HepG2 (cell line): ENCODE results near the gene CIAPIN1. TPM values are rescaled to one million over a fixed set of nuclear protein-coding genes. Genes with fewer than 3 reads are reported as not detected.

ENCODE experiments used
- ATAC-seq: fragments of 200-7000 bp; cut with Tn5 transposase; 3 replicates; pipeline ENCODE4 v1.9.1; 2020; ENCODE audit warnings: mild to moderate bottlenecking, moderate library complexity
- BruUV-seq: library from RNA; stranded (reverse); fragments of 400-500 nt; replicated peaks from 2 replicates; lab custom pipeline; 2021; lab: Mats Ljungman, UMichigan
- CTCF ChIA-PET: fragments of 300-600 bp; formaldehyde crosslinking; extraction: SDS; loops from one replicate; lab custom pipeline; 2021; ENCODE audit warnings: low total read pairs, inconsistent platforms, low intra/inter-chr PET ratio; lab: Yijun Ruan, JAX
- POLR2A ChIA-PET: fragments of 350-600 bp; sonication (Branson Sonifier 250); formaldehyde crosslinking; loops from one replicate; lab custom pipeline; 2020; ENCODE audit warnings: antibody characterized with exemption, inconsistent platforms; lab: Yijun Ruan, JAX
- DNase-seq: peaks from one replicate; pipeline ENCODE4 v3.0.0-alpha.2; 2015; ENCODE audit warnings: low spot score
- FAIRE-seq: peaks from 3 replicates; lab custom pipeline; 2011; peaks lifted over from hg19 to GRCh38; lab: Jason Lieb, UNC
- H2AFZ ChIP-seq: one replicate; pipeline ENCODE4 v1.6.1; 2011; ENCODE audit warnings: low read length, inconsistent platforms
- H3K27ac ChIP-seq: fragments of 300-600 bp; 3 replicates; pipeline ENCODE4 v1.8.0; 2011; ENCODE audit warnings: mixed run types, mild to moderate bottlenecking, mixed read lengths, low read length, inconsistent platforms; ENCODE audit not compliant: insufficient read depth; ENCODE audit errors: extremely low read length
- H3K27me3 ChIP-seq, 2 experiments: fragments of 200-600 bp in 1 of 2; 2 replicates in 1 of 2; 3 replicates in 1 of 2; pipeline versions ENCODE4 v1.6.0 to v1.8.0; 2011; ENCODE audit warnings: low read length in 2 of 2, mild to moderate bottlenecking in 2 of 2, moderate library complexity in 2 of 2, inconsistent platforms in 1 of 2; ENCODE audit not compliant: insufficient read depth in 2 of 2, control insufficient read depth in 1 of 2
- H3K36me3 ChIP-seq, 2 experiments: fragments of 200-600 bp in 1 of 2; replicated peaks in 1 of 2; 2 replicates in 1 of 2; 3 replicates in 1 of 2; pipeline versions ENCODE4 v1.5.1 to v1.8.0; 2011; ENCODE audit warnings: low read length in 2 of 2, inconsistent platforms in 1 of 2; ENCODE audit not compliant: insufficient read depth in 2 of 2, control insufficient read depth in 1 of 2
- H3K4me1 ChIP-seq: 2 replicates; pipeline ENCODE4 v1.5.1; 2012; ENCODE audit warnings: low read length, inconsistent platforms; ENCODE audit not compliant: insufficient read depth
- H3K4me2 ChIP-seq: 2 replicates; pipeline ENCODE4 v1.6.0; 2011; ENCODE audit warnings: low read depth, low read length, inconsistent platforms
- H3K4me3 ChIP-seq, 3 experiments: fragments of 200-600 bp in 1 of 3; sonication (generic), shearing (Covaris generic) in 1 of 3; replicated peaks in 1 of 3; 2 replicates each; pipeline ENCODE4 v1.5.1; 2011 to 2016; ENCODE audit warnings: low read length in 3 of 3, inconsistent platforms in 2 of 3, low read depth in 2 of 3, mild to moderate bottlenecking in 2 of 3, control low read depth in 1 of 3, mixed read lengths in 1 of 3; ENCODE audit not compliant: insufficient read depth in 1 of 3
- H3K79me2 ChIP-seq: one replicate; pipeline ENCODE4 v1.6.1; 2011; ENCODE audit warnings: low read length, inconsistent platforms; ENCODE audit not compliant: insufficient read depth
- H3K9ac ChIP-seq: 2 replicates; pipeline ENCODE4 v1.6.0; 2011; ENCODE audit warnings: mild to moderate bottlenecking, low read depth, low read length, inconsistent platforms; ENCODE audit not compliant: insufficient read depth
- H3K9me3 ChIP-seq: 2 replicates; pipeline ENCODE4 v1.5.1; 2012; ENCODE audit warnings: mild to moderate bottlenecking, low read length
- H4K20me1 ChIP-seq: 2 replicates; pipeline ENCODE4 v1.6.0; 2011; ENCODE audit warnings: inconsistent platforms, mild to moderate bottlenecking, low read length, moderate library complexity; ENCODE audit not compliant: insufficient read depth
- MED13 ChIP-seq: sonication (generic); formaldehyde crosslinking; IDR thresholded peaks from 2 replicates; pipeline ENCODE4 v1.5.0; 2020; ENCODE audit warnings: missing genetic modification reagents
- SRY ChIP-seq: sonication (generic); formaldehyde crosslinking; IDR thresholded peaks from 2 replicates; pipeline ENCODE4 v1.8.0; 2022; ENCODE audit warnings: mild to moderate bottlenecking, missing genetic modification reagents
- TOE1 ChIP-seq: sonication (generic); formaldehyde crosslinking; IDR thresholded peaks from 2 replicates; pipeline ENCODE4 v1.4.0; 2020; ENCODE audit warnings: mild to moderate bottlenecking, missing genetic modification reagents
- ZNF24 ChIP-seq: fragments of 450-650 bp; IDR thresholded peaks from 2 replicates; pipeline ENCODE4 v1.6.1; 2017; ENCODE audit warnings: antibody characterized with exemption, mild to moderate bottlenecking
- ZNF260 ChIP-seq: sonication (generic); formaldehyde crosslinking; IDR thresholded peaks from 2 replicates; pipeline ENCODE4 v1.4.0; 2020; ENCODE audit warnings: missing genetic modification reagents, low read depth, mild to moderate bottlenecking, borderline replicate concordance
- ZSCAN25 ChIP-seq: sonication (generic); formaldehyde crosslinking; IDR thresholded peaks from 2 replicates; pipeline ENCODE4 v1.8.0; 2022; ENCODE audit warnings: mild to moderate bottlenecking, missing genetic modification reagents
- WGBS: methylation state at CpG from one replicate; pipeline ENCODE4 v1.1.6; 2017; ENCODE audit warnings: low lambda C conversion rate; 5-methylcytosine and 5-hydroxymethylcytosine counted together
- in situ Hi-C: cut with HindIII; loops from 2 replicates; pipeline ENCODE4 v1.10.0; 2017; ENCODE audit warnings: low pct_unique_long_range_greater_than_20kb; ENCODE audit not compliant: extremely low pct_ligation_motif_present
- intact Hi-C: fragments of 100-400 bp; cut with micrococcal nuclease; formaldehyde crosslinking; loops from one replicate; pipeline ENCODE4 v1.10.0; 2022; ENCODE audit not compliant: unreplicated experiment
- polyA plus RNA-seq, 8 experiments: library from polyadenylated mRNA; depleted of rRNA in 3 of 8; stranded (reverse) in 7 of 8; unstranded in 1 of 8; fragments of >200 nt; fragmentation: Illumina TruSeq in 4 of 8; extraction: Trizol in 4 of 8; gene quantifications; 2 replicates each; pipeline versions ENCODE4 v1.2.1 to v1.2.3, GENCODE V29; 2011 to 2016; ENCODE audit warnings: low read depth in 4 of 8, missing spikeins in 1 of 8, mixed read lengths in 1 of 8; ENCODE audit not compliant: insufficient read depth in 1 of 8
- total RNA-seq, 5 experiments: library from RNA; depleted of rRNA; stranded (reverse); fragments of >200 nt; fragmentation: Illumina TruSeq; extraction: Trizol; gene quantifications; 2 replicates each; pipeline ENCODE4 v1.2.3, GENCODE V29; 2016; ENCODE audit warnings: low read depth in 1 of 5
- TF ChIP-seq, protein P1 (sequence below): sonication (generic); IDR thresholded peaks from 2 replicates; pipeline ENCODE4 v1.6.1; 2016; ENCODE audit warnings: low read depth, borderline replicate concordance
- TF ChIP-seq, protein P2 (sequence below): sonication (generic); formaldehyde crosslinking; IDR thresholded peaks from 2 replicates; pipeline ENCODE4 v1.5.0; 2020; ENCODE audit warnings: mild to moderate bottlenecking, missing genetic modification reagents
- TF ChIP-seq, protein P3 (sequence below): sonication (generic); formaldehyde crosslinking; IDR thresholded peaks from 2 replicates; pipeline ENCODE4 v1.5.0; 2020; ENCODE audit warnings: mild to moderate bottlenecking, missing genetic modification reagents, borderline replicate concordance
- TF ChIP-seq, protein P4 (sequence below): sonication (generic); formaldehyde crosslinking; IDR thresholded peaks from 2 replicates; pipeline ENCODE4 v1.4.0; 2020; ENCODE audit warnings: mild to moderate bottlenecking, missing genetic modification reagents

Gene CIAPIN1
- total and polyA plus RNA-seq, 2 of the 13 experiments (the other 11 are each of a cell fraction or from before 2014, with no cell fraction given), result 69.3 to 89.7 TPM

- Histone ChIP-seq H3K9ac (0 out of 2 replicates have a peak overlapping the region, but pooled peaks have one; percentile 21), H3K9me3 (no peaks in the 10 kb centered on the region), H3K79me2 (no peaks in the 10 kb centered on the region), H3K27me3 (peaks cover 6 to 38% of the 10 kb centered on the region in 2 experiments; a peak in 4 of 5 replicates), H4K20me1 (no peaks in the 10 kb centered on the region), H3K4me3 (peak overlapping the region in 1 of 3 experiments; percentile 69; a peak in 1 of 6 replicates), H3K27ac (no peak overlapping the region), H3K4me2 (peak overlapping the region; percentile 97), H3K4me1 (peaks cover 50% of the 10 kb centered on the region), H2AFZ (no peak overlapping the region), H3K36me3 (no peaks in the 10 kb centered on the region)
- intact Hi-C loops, result loop anchor here (2.0 to 10.0 kb wide), 2 partner anchors 43 to 331 kb away; partner anchors contain the start of gene CX3CL1
- in situ Hi-C loops, result loop anchor here (5.0 kb wide), 2 partner anchors 114 to 329 kb away; no protein-coding TSS in a partner anchor
- 75% methylated on average over 14 of the region's 16 CpGs for WGBS
- POLR2A ChIA-PET, result interaction anchor here (1.3 to 5.1 kb wide), 4 partner anchors 38 to 116 kb away, joined by 3 to 54 read pairs (median 29); partner anchors contain the start of gene CX3CL1
- no peak for FAIRE-seq
- no peak for DNase-seq
- ATAC-seq, result peak; percentile 19
- CTCF ChIA-PET, result interaction anchor here (4.4 to 5.0 kb wide), 2 partner anchors 103 to 114 kb away, joined by 78 to 142 read pairs; no protein-coding TSS in a partner anchor
- no TSS peak for BruUV-seq
- TF ChIP-seq, protein P1, sequence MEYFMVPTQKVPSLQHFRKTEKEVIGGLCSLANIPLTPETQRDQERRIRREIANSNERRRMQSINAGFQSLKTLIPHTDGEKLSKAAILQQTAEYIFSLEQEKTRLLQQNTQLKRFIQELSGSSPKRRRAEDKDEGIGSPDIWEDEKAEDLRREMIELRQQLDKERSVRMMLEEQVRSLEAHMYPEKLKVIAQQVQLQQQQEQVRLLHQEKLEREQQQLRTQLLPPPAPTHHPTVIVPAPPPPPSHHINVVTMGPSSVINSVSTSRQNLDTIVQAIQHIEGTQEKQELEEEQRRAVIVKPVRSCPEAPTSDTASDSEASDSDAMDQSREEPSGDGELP, result no peak
- TF ChIP-seq, protein P2, sequence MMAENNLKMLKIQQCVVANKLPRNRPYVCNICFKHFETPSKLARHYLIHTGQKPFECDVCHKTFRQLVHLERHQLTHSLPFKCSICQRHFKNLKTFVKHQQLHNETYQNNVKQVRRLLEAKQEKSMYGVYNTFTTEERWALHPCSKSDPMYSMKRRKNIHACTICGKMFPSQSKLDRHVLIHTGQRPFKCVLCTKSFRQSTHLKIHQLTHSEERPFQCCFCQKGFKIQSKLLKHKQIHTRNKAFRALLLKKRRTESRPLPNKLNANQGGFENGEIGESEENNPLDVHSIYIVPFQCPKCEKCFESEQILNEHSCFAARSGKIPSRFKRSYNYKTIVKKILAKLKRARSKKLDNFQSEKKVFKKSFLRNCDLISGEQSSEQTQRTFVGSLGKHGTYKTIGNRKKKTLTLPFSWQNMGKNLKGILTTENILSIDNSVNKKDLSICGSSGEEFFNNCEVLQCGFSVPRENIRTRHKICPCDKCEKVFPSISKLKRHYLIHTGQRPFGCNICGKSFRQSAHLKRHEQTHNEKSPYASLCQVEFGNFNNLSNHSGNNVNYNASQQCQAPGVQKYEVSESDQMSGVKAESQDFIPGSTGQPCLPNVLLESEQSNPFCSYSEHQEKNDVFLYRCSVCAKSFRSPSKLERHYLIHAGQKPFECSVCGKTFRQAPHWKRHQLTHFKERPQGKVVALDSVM (CRISPR knock-in tag), result peak; percentile 48; the same call in 1 of the 2 replicates
- TF ChIP-seq, protein P3, sequence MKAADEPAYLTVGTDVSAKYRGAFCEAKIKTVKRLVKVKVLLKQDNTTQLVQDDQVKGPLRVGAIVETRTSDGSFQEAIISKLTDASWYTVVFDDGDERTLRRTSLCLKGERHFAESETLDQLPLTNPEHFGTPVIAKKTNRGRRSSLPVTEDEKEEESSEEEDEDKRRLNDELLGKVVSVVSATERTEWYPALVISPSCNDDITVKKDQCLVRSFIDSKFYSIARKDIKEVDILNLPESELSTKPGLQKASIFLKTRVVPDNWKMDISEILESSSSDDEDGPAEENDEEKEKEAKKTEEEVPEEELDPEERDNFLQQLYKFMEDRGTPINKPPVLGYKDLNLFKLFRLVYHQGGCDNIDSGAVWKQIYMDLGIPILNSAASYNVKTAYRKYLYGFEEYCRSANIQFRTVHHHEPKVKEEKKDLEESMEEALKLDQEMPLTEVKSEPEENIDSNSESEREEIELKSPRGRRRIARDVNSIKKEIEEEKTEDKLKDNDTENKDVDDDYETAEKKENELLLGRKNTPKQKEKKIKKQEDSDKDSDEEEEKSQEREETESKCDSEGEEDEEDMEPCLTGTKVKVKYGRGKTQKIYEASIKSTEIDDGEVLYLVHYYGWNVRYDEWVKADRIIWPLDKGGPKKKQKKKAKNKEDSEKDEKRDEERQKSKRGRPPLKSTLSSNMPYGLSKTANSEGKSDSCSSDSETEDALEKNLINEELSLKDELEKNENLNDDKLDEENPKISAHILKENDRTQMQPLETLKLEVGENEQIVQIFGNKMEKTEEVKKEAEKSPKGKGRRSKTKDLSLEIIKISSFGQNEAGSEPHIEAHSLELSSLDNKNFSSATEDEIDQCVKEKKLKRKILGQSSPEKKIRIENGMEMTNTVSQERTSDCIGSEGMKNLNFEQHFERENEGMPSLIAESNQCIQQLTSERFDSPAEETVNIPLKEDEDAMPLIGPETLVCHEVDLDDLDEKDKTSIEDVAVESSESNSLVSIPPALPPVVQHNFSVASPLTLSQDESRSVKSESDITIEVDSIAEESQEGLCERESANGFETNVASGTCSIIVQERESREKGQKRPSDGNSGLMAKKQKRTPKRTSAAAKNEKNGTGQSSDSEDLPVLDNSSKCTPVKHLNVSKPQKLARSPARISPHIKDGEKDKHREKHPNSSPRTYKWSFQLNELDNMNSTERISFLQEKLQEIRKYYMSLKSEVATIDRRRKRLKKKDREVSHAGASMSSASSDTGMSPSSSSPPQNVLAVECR (CRISPR knock-in tag), result 0 out of 2 replicates have a peak, but pooled peaks have one; percentile 4
- TF ChIP-seq MED13 (0 out of 2 replicates have a peak, but pooled peaks have one; percentile 27), ZNF260 (CRISPR knock-in tag) (no peak), ZSCAN25 (CRISPR knock-in tag) (peak; percentile 85), TOE1 (CRISPR knock-in tag) (no peak), SRY (CRISPR knock-in tag) (peak; percentile 17; the same call in 1 of the 2 replicates), ZNF24 (no peak)
- TF ChIP-seq, protein P4, sequence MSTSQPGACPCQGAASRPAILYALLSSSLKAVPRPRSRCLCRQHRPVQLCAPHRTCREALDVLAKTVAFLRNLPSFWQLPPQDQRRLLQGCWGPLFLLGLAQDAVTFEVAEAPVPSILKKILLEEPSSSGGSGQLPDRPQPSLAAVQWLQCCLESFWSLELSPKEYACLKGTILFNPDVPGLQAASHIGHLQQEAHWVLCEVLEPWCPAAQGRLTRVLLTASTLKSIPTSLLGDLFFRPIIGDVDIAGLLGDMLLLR, result no peak
Observed at GRCh38 chr16:57416084-57416483, 31.1 kb downstream of the CIAPIN1 start.
